ENCODE data around the gene HOXC12.

The HOXC12 gene

GRCh38 chr12:53955036-53955775, 503 bp downstream of the HOXC12 start:
- DNase-seq (ENCODE audit: low read depth, low spot score), result no peak
- ChIA-PET CTCF (no interaction called here), POLR2A (no interaction called here)
- H3K4me3 ChIP-seq (ENCODE audit: low read depth, low read length), result peak overlapping the region; percentile 18
- TF ChIP-seq CTCF (IDR thresholded peaks at IDR 0.05; ENCODE audit: insufficient read depth, low read length, missing control alignments), result no peak

GRCh38 chr12:53955776-53956250, 1.1 kb downstream of the HOXC12 start:
- no peak for TF ChIP-seq CTCF (IDR thresholded peaks at IDR 0.05; ENCODE audit: insufficient read depth, low read length, missing control alignments)
- ChIA-PET POLR2A (no interaction called here), CTCF (no interaction called here)
- no peak for DNase-seq (ENCODE audit: low read depth, low spot score)
- no peak overlapping the region for H3K4me3 ChIP-seq (ENCODE audit: low read depth, low read length)

- DNase-seq (ENCODE audit: low read depth, low spot score), result no peak
- TF ChIP-seq CTCF (IDR thresholded peaks at IDR 0.05; ENCODE audit: insufficient read depth, low read length, missing control alignments), result no peak
- CTCF ChIA-PET, result no interaction called here
- POLR2A ChIA-PET, result no interaction called here
- H3K4me3 ChIP-seq (ENCODE audit: low read depth, low read length), result no peak overlapping the region
These were observed 1.7 kb downstream of the HOXC12 start for GRCh38 chr12:53956251-53956887.

GRCh38 chr12:53956914-53957536, 2.3 kb downstream of the HOXC12 start:
- no peak for TF ChIP-seq CTCF (IDR thresholded peaks at IDR 0.05; ENCODE audit: insufficient read depth, low read length, missing control alignments)
- DNase-seq (ENCODE audit: low read depth, low spot score), result no peak
- ChIA-PET POLR2A (no interaction called here), CTCF (no interaction called here)
- H3K4me3 ChIP-seq (ENCODE audit: low read depth, low read length), result no peak overlapping the region

- ChIA-PET POLR2A (no interaction called here), CTCF (interaction anchor here (1.2 kb wide), 1 partner anchor 250 kb away, joined by 3 read pairs; no protein-coding TSS in a partner anchor)
- DNase-seq (ENCODE audit: low read depth, low spot score), result no peak
- H3K4me3 ChIP-seq (ENCODE audit: low read depth, low read length), result no peak overlapping the region
- TF ChIP-seq CTCF (IDR thresholded peaks at IDR 0.05; ENCODE audit: insufficient read depth, low read length, missing control alignments), result no peak
These were observed 3.4 kb downstream of the HOXC12 start for GRCh38 chr12:53958128-53958527.

GRCh38 chr12:53959314-53959713, 4.6 kb downstream of the HOXC12 start:
- POLR2A ChIA-PET, result no interaction called here
- CTCF ChIA-PET, result interaction anchor here (0.9 to 1.4 kb wide), 4 partner anchors 17 to 242 kb away, joined by 3 to 4 read pairs (median 4); no protein-coding TSS in a partner anchor
- no peak overlapping the region for H3K4me3 ChIP-seq (ENCODE audit: low read depth, low read length)
- DNase-seq (ENCODE audit: low read depth, low spot score), result no peak
- TF ChIP-seq CTCF (IDR thresholded peaks at IDR 0.05; ENCODE audit: insufficient read depth, low read length, missing control alignments), result no peak
